K562 (cell line): ENCODE measurements around the gene DCP1B. TPM values are rescaled to one million over a fixed set of nuclear protein-coding genes. Genes with fewer than 3 reads are reported as not detected.

ENCODE experiments used
- ATAC-seq: fragments of 200-7000 bp; cut with Tn5 transposase; 3 replicates; pipeline ENCODE4 v1.9.1; 2020; ENCODE audit warnings: moderate library complexity
- BruUV-seq: library from RNA; stranded (reverse); fragments of 400-500 nt; replicated peaks from 2 replicates; lab custom pipeline; 2021; lab: Mats Ljungman, UMichigan
- CTCF ChIA-PET: fragments of 300-600 bp; formaldehyde crosslinking; extraction: SDS; loops from one replicate; lab custom pipeline; 2021; ENCODE audit warnings: low intra/inter-chr PET ratio; lab: Yijun Ruan, JAX
- POLR2A ChIA-PET: fragments of 300-600, 350-650 bp; sonication (Branson Sonifier 250); formaldehyde crosslinking; extraction: SDS; loops from one replicate; lab custom pipeline; 2021; ENCODE audit warnings: antibody characterized with exemption, inconsistent platforms; lab: Yijun Ruan, JAX
- DNase-seq, 4 experiments: peaks; one replicate each; pipeline versions ENCODE4 v3.0.0 to v3.0.0-alpha.2; 2011 to 2018; ENCODE audit warnings: low spot score in 3 of 4, mixed read lengths in 3 of 4; ENCODE audit errors: extremely low read depth in 1 of 4
- FAIRE-seq: peaks from 2 replicates; lab custom pipeline; 2011; peaks lifted over from hg19 to GRCh38; lab: Jason Lieb, UNC
- H2AFZ ChIP-seq: 2 replicates; pipeline ENCODE4 v1.6.0; 2011; ENCODE audit warnings: low read depth, low read length, control low read depth, inconsistent platforms
- H3K27ac ChIP-seq: fragments of 200-600 bp; 3 replicates; pipeline ENCODE4 v1.8.0; 2011; ENCODE audit warnings: low read depth, mild to moderate bottlenecking, control low read depth, inconsistent platforms, low read length, moderate library complexity, mixed read lengths; ENCODE audit errors: extremely low read depth
- H3K27me3 ChIP-seq, 2 experiments: fragments of 300-600 bp in 1 of 2; 2 replicates in 1 of 2; 3 replicates in 1 of 2; pipeline versions ENCODE4 v1.6.0 to v1.8.0; 2011; ENCODE audit warnings: inconsistent platforms in 2 of 2, low read length in 2 of 2, mild to moderate bottlenecking in 1 of 2, mixed read lengths in 1 of 2, moderate library complexity in 1 of 2; ENCODE audit not compliant: control insufficient read depth in 2 of 2, insufficient read depth in 2 of 2
- H3K36me3 ChIP-seq: fragments of 300-600 bp; 3 replicates; pipeline ENCODE4 v1.8.0; 2011; ENCODE audit warnings: mild to moderate bottlenecking, low read length, inconsistent platforms; ENCODE audit not compliant: control insufficient read depth, insufficient read depth
- H3K4me1 ChIP-seq, 2 experiments: fragments of 200-600 bp in 1 of 2; replicated peaks in 1 of 2; 2 replicates in 1 of 2; 3 replicates in 1 of 2; pipeline versions ENCODE4 v1.5.1 to v1.8.0; 2011; ENCODE audit warnings: inconsistent platforms in 2 of 2, low read length in 2 of 2, mild to moderate bottlenecking in 1 of 2, mixed read lengths in 1 of 2, moderate library complexity in 1 of 2; ENCODE audit not compliant: control insufficient read depth in 2 of 2, insufficient read depth in 2 of 2
- H3K4me2 ChIP-seq: 2 replicates; pipeline ENCODE4 v1.6.1; 2011; ENCODE audit warnings: low read length, control low read depth, inconsistent platforms, mixed read lengths; ENCODE audit not compliant: insufficient read depth
- H3K4me3 ChIP-seq: fragments of 200-600 bp; sonication (generic), shearing (Covaris generic); 2 replicates; pipeline ENCODE4 v1.5.1; 2016; ENCODE audit warnings: control low read depth, inconsistent platforms
- H3K79me2 ChIP-seq: fragments of 200-600 bp; 3 replicates; pipeline ENCODE4 v1.8.0; 2011; ENCODE audit warnings: low read length, inconsistent platforms; ENCODE audit not compliant: control insufficient read depth, insufficient read depth
- H3K9ac ChIP-seq, 2 experiments: 2 replicates each; pipeline versions ENCODE4 v1.6.0 to v1.6.1; 2011; ENCODE audit warnings: low read depth in 2 of 2, low read length in 2 of 2, control low read depth in 1 of 2, inconsistent platforms in 1 of 2, mild to moderate bottlenecking in 1 of 2, mixed read lengths in 1 of 2; ENCODE audit not compliant: insufficient read depth in 1 of 2
- H3K9me1 ChIP-seq: one replicate; pipeline ENCODE4 v1.6.0; 2011; ENCODE audit warnings: inconsistent platforms, mild to moderate bottlenecking, low read length, moderate library complexity; ENCODE audit not compliant: control insufficient read depth, insufficient read depth
- H3K9me3 ChIP-seq: replicated peaks from 2 replicates; pipeline ENCODE4 v1.5.1; 2011; ENCODE audit warnings: low read depth, low read length, inconsistent platforms; ENCODE audit not compliant: control insufficient read depth, insufficient read depth
- H4K20me1 ChIP-seq: replicated peaks from 2 replicates; pipeline ENCODE4 v1.6.1; 2011; ENCODE audit warnings: low read length, inconsistent platforms, mixed read lengths; ENCODE audit not compliant: control insufficient read depth, insufficient read depth
- ATF7 ChIP-seq: fragments of 450-650 bp; IDR thresholded peaks from 2 replicates; pipeline ENCODE4 v1.7.1; 2014; ENCODE audit warnings: mild to moderate bottlenecking, moderate library complexity
- CAMTA2 ChIP-seq: fragments of 250-450 bp; sonication (Bioruptor Pico); conservative IDR thresholded peaks from 2 replicates; pipeline ENCODE4 v1.5.1; 2022
- FIP1L1 ChIP-seq: fragments of 200-400 bp; formaldehyde crosslinking; IDR thresholded peaks from 2 replicates; pipeline ENCODE4 v1.6.1; 2018; ENCODE audit warnings: mild to moderate bottlenecking, low read depth, low read length; ENCODE audit not compliant: poor library complexity, severe bottlenecking
- HMG20B ChIP-seq: fragments of 250-450 bp; sonication (Bioruptor Pico); IDR thresholded peaks from 2 replicates; pipeline ENCODE4 v1.5.0; 2021; ENCODE audit warnings: mild to moderate bottlenecking
- HNRNPLL ChIP-seq: fragments of 200-400 bp; formaldehyde crosslinking; IDR thresholded peaks from 2 replicates; pipeline ENCODE4 v1.6.1; 2017; ENCODE audit warnings: low read length, low read depth, mild to moderate bottlenecking; ENCODE audit not compliant: poor library complexity, severe bottlenecking
- MCM7 ChIP-seq, 2 experiments: fragments of 450-650 bp; IDR thresholded peaks; 2 replicates each; pipeline ENCODE4 v1.6.1; 2016 to 2018
- PRPF4 ChIP-seq: fragments of 200-400 bp; formaldehyde crosslinking; IDR thresholded peaks from one replicate; pipeline ENCODE4 v1.6.1; 2017; ENCODE audit warnings: low read length, low read depth, mild to moderate bottlenecking; ENCODE audit not compliant: insufficient read depth, poor library complexity, severe bottlenecking
- RAD21 ChIP-seq, 2 experiments: fragments of 250-450 bp in 1 of 2; fragments of 450-650 bp in 1 of 2; sonication (Bioruptor Pico) in 1 of 2; formaldehyde crosslinking in 1 of 2; IDR thresholded peaks in 1 of 2; conservative IDR thresholded peaks in 1 of 2; 2 replicates each; pipeline versions ENCODE4 v1.4.0 to v1.8.0; 2020 to 2022; ENCODE audit warnings: mild to moderate bottlenecking in 2 of 2, moderate library complexity in 1 of 2
- SNIP1 ChIP-seq: fragments of 450-650 bp; IDR thresholded peaks from 2 replicates; pipeline ENCODE4 v1.7.1; 2017; ENCODE audit warnings: low read depth, mild to moderate bottlenecking
- SPI1 ChIP-seq: IDR thresholded peaks from 2 replicates; pipeline ENCODE4 v1.6.1; 2011; ENCODE audit warnings: low read depth, low read length, control low read depth, borderline replicate concordance
- TCF7 ChIP-seq: sonication (generic); IDR thresholded peaks from 2 replicates; pipeline ENCODE4 v1.6.1; 2016; ENCODE audit warnings: antibody characterized with exemption, borderline replicate concordance
- ZNF12 ChIP-seq: sonication (generic); formaldehyde crosslinking; IDR thresholded peaks from 2 replicates; pipeline ENCODE4 v1.4.0; 2020; ENCODE audit warnings: mild to moderate bottlenecking, missing genetic modification reagents
- ZNF133 ChIP-seq: fragments of 250-450 bp; sonication (Bioruptor Pico); IDR thresholded peaks from 2 replicates; pipeline ENCODE4 v1.4.0; 2020; ENCODE audit warnings: mild to moderate bottlenecking
- ZNF217 ChIP-seq: sonication (generic); formaldehyde crosslinking; IDR thresholded peaks from 2 replicates; pipeline ENCODE4 v1.8.0; 2022; ENCODE audit warnings: mild to moderate bottlenecking, missing genetic modification reagents
- ZNF778 ChIP-seq: fragments of 450-650 bp; formaldehyde crosslinking; IDR thresholded peaks from 2 replicates; pipeline ENCODE4 v1.4.0; 2020; ENCODE audit warnings: mild to moderate bottlenecking, moderate library complexity
- WGBS: fragments of 100-300 bp; shearing (Covaris generic); methylation state at CpG from one replicate; pipeline ENCODE4 v1.1.6; 2016; ENCODE audit warnings: low coverage, mixed read lengths; ENCODE audit not compliant: insufficient coverage; ENCODE audit errors: missing lambda C conversion rate; 5-methylcytosine and 5-hydroxymethylcytosine counted together
- in situ Hi-C: fragments of 300-500 bp; cut with MboI; formaldehyde crosslinking; loops from 4 replicates; pipeline ENCODE4 v1.15.0; 2018; ENCODE audit warnings: inconsistent platforms, mixed read lengths
- intact Hi-C: fragments of 100-400 bp; cut with micrococcal nuclease; formaldehyde crosslinking; loops from 2 replicates; pipeline ENCODE4 v1.14.2; 2022
- polyA plus RNA-seq, 8 experiments: library from polyadenylated mRNA; depleted of rRNA in 4 of 8; stranded (reverse) in 5 of 8; unstranded in 3 of 8; fragments of >200 nt; fragmentation: Nextera tagmentation in 2 of 8; fragmentation: Illumina TruSeq in 1 of 8; extraction: Ambion mirVana in 2 of 8; extraction: Trizol in 1 of 8; gene quantifications; 2 replicates each; pipeline versions ENCODE4 v1.2.1 to v1.2.3, GENCODE V29; 2011 to 2014; ENCODE audit warnings: inconsistent platforms in 1 of 8, missing spikeins in 1 of 8
- total RNA-seq, 7 experiments: library from RNA; depleted of rRNA in 6 of 7; stranded (reverse); fragments of >200 nt in 6 of 7; fragmentation: Illumina TruSeq in 2 of 7; extraction: Trizol in 2 of 7; gene quantifications; 2 replicates each; pipeline versions ENCODE4 v1.2.1 to v1.2.3, GENCODE V29; 2011 to 2021; ENCODE audit warnings: low replicate concordance in 1 of 7

DCP1B gene
- total and polyA plus RNA-seq, 9 of the 15 experiments (the other 6 are each of a cell fraction or from before 2014, with no cell fraction given): 0.83 to 7.3 (median 3.4) TPM

DNA sequence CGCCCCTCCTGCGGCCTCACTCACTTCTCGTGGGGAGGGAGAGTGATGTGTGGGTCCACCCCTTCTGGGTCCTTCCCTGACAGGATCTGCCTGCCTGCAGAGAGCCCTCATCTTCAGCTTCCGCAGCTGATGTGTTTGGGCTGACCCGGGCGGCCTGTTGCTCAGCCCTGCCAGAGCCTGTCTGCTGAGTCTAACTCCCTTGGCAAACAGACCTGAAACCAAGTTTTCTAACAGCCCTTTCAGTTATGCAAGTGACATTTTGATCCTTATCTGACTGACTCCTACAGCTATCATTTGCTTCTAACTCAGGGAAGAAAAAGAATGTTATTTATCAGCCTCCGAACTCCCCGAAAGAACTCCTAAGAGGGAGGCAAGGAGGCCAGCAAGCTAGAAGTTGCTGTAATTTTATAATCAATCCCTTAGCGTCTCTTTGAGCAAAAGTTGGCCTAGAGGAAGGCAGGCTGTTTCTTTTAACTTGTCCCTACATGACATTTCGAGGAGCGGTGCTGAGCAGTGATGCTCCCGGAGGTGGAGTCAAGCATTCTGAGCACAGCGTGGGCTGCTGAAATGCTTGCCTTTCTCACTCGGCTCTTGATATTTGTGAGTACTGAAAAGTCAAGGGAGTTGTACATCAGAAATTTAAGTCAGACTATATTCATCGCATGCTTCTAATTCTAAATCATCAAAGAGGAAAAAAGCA is 54.3 kb downstream of the DCP1B start (continued):
- no peak for TF ChIP-seq ZNF778 (CRISPR knock-in tag)
- TF ChIP-seq, all 486 proteins: peak for 0

DNA sequence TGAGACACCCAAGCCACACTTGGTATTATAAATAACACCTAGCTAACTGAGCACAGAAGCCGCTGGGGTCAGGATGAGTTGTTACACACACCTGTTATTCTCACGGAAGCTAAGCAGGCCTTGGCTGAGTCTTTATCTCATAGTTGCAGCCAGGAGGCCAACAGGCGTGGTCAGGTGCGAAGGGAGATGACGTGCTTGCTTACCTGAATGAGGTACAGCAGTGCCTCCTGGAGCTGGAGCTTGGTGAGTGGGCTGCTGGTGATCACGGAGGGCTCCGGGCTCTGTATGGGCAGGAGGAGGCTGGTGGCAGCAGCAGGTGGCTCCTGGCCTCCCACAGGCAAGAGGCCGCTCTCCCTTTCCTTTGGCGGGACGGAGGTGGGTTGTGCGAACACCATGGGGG is 55.4 kb downstream of the DCP1B start:
- intact Hi-C loops: no loop called here
- Histone ChIP-seq H3K9ac (no peak overlapping the region; a peak in 1 of 4 replicates), H3K27ac (no peak overlapping the region), H3K36me3 (no peaks in the 10 kb centered on the region), H2AFZ (no peak overlapping the region), H3K9me3 (no peaks in the 10 kb centered on the region), H3K27me3 (no peaks in the 10 kb centered on the region), H4K20me1 (no peaks in the 10 kb centered on the region), H3K4me1 (peaks cover 0 to 3% of the 10 kb centered on the region in 2 experiments; a peak in 2 of 5 replicates), H3K4me2 (no peak overlapping the region), H3K9me1 (no peaks in the 10 kb centered on the region), H3K4me3 (no peak overlapping the region), H3K79me2 (no peaks in the 10 kb centered on the region)
- ATAC-seq (no peak), DNase-seq (no peak), FAIRE-seq (no peak)
- ChIA-PET CTCF (no interaction called here), POLR2A (no interaction called here)
- WGBS: 72% methylated on average over 6 of the region's 11 CpGs
- BruUV-seq: no TSS peak
- in situ Hi-C loops: no loop called here
- TF ChIP-seq HNRNPLL: no peak
- no peak for TF ChIP-seq ZNF133
- no peak for TF ChIP-seq ZNF12 (CRISPR knock-in tag)
- TF ChIP-seq RAD21 (CRISPR knock-in tag; conservative IDR thresholded peaks at IDR 0.05 in 1 of 2, IDR thresholded peaks at IDR 0.05 in 1 of 2): no peak
- TF ChIP-seq ZNF217 (CRISPR knock-in tag): no peak
- no peak for TF ChIP-seq SPI1
- no peak for TF ChIP-seq ATF7
- TF ChIP-seq HMG20B: no peak
- no peak for TF ChIP-seq TCF7
- no peak for TF ChIP-seq SNIP1
- TF ChIP-seq MCM7 (IDR thresholded peaks at IDR 0.05): no peak
- no peak for TF ChIP-seq PRPF4
- TF ChIP-seq FIP1L1: no peak
- no peak for TF ChIP-seq CAMTA2
